Activated T-helper 1 cell treated with Interleukin-2 at 50 U/mL for 16 hours (primary cell): ENCODE results near the gene TRIM71.

Source experiments
- DNase-seq: peaks from one replicate; pipeline ENCODE4 v3.0.0-alpha.2; 2020; ENCODE audit warnings: low read depth

TRIM71 gene

DNA sequence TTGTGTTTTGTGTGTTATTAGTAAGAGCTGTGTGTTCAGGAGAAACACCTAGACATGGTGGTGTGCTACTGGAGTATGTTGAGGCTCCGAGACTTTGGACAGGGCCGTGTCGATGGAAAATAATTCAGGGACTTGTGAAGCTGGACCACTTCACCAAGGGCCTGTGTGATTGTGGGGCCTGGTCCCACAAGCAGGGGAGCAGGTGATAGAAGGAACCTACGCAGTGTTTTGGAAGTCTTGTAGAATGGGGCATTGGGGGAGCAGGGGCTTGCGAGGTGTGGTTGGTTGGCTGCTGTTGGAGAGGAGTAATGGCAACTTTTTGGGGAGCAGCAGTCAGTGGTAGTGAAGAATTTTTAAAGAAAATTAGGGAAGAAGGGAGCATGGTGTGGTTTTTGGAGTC is 48.7 kb downstream of the TRIM71 start:
- DNase-seq, result no peak

DNA sequence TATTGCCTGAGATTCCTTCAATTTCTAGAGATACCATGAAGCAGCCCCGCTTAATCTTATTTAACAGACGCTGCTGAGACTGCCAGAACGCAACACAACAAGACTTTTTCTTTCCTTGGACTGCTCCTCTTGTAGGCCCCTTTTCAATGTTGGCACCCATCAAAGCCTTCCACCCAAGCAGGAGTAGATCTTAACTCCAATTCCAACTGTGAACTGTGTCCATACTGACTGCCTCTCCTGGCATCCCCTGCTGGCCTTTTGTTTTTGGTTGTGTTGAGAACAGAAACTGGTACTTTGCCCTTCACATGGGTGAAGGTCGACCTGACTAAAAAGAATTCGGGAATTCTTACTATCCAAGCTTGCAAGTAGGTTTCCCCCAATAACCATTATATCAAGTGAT is 50.2 kb downstream of the TRIM71 start:
- DNase-seq, result no peak

DNA sequence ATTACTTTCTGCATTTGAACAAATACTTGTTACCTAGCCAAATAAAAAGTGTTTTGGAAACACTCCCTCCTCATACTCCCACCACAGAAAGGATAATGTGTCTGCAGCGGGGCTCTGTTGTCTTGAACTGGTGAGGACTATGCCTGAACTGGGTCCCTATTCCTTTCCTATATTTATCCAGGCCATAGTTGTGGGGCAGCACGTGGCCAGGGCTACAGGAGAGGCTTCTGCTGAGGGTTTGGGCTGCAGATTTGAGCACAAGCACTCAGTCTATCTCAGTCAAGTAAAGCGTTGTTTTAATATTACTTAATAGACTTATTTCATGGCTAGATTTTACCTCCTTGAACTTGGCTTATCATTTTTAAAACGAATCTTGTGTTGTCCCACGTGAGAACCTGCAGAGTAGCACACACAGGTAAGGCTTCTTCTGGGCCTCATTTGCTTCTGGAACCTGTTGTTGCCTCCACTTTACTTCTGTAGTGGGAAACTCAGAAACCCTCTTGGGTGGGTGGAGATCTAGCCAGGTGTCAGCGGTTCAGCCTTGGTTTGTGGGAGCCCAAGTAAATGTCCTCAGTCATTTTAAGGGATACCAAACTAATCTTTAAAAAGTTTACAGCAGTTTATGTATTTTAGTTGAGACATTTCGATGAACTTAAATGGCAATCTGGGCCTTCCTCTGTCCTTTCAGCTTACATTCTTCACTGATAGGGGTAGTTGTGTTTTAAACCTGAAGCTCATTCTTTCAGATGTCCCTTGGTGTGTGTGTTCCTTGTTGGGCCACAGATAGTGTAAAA is 51.1 kb downstream of the TRIM71 start:
- DNase-seq, result no peak

DNA sequence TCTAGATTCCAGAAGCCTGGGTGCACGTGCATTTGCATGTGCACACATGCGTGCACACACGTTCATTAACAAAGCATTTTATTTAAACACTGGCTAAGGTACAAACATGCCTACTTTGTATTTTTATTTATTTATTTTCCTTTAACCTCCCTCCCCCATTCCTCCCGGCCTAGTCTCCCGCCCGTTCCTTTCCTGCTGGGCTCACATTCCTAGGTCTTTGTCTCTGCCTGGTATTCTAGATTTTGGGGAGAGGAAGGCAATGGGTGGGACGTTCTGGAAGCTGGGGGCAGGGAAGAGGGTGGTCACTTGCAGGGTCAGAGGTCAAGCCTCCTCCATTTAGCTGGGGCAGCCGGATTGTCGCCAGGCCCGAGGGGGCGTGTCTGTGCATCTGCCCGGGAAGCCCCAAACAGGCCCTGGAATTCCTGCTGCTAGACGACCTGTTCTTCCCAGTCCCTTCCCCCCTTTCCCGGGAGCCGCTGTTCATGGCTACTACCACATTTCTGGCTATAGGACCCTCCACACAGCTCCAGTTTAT is 51.8 kb downstream of the TRIM71 start:
- DNase-seq, result no peak

DNA sequence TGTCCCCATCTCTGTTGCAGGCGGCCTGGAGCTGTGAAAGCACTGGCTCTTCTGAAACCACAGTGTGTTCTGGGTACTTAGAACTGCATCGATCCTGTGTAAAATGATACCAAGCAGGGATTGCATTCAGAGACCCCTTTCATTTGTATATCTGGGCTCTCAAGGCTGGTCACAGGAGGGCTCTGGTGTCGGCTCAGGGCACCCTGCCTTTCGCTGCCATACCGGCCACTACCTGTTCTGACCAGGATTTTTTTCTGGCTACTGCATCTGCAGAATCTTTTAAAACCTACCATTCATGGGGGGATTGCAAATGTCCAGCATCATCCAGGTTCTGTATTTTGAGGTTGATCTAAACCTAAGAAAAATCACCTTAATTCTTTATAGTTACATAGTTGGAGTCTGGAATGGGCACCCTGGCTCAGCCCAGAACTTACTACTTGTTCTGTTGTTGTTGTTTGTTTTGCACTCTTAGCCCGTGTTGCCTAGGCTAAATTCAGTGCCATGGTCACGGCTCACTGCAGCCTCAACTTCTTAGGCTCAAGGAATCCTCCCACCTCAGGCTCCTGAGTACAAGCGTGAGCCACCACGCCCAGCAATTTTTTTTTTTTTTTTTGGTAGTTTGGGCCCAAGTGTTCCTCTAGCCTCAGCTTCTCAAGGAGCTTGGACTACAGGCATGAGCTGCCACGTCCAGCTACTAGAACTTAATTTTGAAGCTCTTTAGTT is 52.7 kb downstream of the TRIM71 start:
- no peak for DNase-seq

DNA sequence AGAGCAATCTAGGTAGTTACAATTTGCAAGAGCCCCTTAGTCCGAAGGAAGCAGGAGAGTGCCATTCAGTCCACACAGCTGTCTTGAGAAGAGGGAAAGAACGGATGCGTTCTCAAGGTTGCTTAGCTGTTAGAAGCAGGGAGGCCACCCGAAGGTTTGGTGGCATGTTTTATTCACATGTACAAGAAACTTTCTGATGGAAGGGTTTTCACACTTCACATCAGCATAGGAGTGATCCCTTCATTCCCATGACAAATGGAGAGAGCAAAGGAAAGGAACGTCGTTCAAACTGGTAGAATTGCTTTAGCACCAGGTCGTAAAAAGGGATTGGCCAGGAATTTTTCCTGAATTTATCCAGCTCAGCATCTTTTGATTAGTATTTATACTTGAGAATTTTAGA is 53.5 kb downstream of the TRIM71 start:
- DNase-seq, result no peak

DNA sequence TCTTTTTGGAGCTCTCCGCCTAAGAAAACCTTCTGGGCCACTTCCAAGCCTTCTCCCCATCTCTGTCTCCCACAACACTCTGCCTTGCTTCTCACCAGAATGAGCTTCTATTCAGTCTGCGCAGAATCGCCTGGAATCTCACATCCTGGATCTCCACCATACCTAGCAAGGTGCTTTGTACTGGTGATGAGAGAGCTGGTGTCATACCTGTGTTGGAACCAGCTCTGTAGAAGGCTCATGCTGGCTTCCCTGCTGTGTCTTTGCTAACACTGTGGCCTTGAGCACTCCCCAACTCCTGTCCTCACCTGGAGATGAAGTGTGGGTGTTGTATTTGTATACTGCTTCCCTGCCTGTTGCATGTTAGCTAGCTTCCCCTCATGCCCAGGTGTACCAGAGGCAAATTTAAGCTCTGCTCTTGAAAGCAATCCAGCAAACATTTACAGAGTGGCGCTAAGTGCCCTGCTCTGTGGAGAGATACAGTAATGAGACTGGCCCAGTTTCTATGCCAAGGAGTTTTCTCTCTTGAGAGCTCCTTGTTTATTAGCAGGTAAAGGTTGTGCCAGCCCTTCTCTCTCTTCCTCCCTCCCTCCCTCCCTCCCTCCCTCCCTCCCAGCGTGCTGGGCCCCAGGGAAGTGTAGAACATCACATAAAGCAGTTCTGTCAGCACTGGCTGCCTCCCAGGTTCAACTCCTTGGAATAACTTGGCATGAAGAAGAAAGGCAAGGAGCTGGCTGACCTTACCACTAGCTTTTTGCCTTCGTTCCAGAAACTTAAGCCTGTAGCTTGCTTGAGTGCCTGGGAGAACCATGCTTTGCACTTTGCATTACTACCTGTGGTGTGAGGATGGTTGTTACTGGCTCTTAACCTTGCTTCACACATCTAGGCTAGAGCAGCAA is 54.9 kb downstream of the TRIM71 start:
- DNase-seq, result no peak

DNA sequence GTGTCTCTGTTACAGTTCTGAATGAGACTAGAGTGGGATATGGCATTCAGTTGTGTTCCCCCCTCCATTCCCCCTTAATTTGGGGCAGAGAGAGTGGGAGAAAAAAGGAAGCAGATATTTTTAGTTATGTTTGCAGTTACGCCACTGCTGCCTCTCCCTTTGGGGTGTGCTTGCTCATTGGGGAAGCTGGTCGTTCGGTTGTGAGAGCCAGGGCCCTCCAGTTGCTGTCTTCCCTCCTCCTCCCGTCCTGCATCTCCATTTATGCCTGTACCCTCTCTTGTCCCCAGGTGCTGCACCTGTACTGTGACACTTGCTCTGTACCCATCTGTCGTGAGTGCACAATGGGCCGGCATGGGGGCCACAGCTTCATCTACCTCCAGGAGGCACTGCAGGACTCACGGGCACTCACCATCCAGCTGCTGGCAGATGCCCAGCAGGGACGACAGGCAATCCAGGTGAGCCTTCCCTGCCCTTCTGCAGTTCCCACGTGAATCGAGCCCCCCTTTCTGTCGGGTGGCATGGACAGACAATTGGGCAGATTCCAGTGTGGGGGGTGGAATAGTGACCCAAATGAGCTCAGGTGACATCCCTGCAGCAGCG is 55.8 kb downstream of the TRIM71 start:
- DNase-seq, result no peak

DNA sequence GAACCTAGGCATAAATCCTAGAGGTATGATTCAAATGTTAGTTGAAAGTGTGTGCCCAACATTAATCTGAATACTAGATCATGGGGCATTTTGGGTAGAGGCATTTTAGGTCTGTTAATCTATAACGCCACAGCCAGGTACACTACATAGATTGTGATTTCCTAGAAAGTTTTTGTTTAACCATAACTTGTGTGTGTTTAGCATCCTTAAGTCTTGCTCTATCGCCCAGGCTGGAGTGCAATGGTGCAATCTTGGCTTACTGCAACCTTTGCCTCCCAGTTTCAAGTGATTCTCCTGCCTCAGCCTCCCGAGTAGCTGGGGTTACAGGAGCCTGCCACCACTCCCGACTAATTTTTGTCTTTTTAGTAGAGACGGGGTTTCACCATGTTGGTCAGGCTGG is 59.1 kb downstream of the TRIM71 start:
- DNase-seq, result no peak

DNA sequence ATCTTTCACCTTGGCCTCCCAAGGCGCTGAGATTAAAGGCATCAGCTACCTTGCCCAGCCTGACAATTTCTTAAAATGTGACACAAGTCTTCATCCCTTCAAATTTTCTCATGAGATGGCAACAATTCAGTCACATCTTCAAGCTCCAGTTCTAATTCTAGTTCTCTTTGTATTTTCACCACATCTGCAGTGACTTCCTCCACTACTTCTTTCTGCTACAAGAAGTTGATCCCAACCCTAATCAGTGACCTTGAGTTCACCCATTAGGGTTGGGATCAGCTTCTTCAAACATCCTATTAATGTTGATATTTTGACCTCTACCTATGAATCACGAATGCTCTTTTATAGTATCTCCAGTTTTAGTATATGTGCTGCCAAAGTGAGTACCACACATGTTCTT is 59.8 kb downstream of the TRIM71 start:
- DNase-seq, result no peak

DNA sequence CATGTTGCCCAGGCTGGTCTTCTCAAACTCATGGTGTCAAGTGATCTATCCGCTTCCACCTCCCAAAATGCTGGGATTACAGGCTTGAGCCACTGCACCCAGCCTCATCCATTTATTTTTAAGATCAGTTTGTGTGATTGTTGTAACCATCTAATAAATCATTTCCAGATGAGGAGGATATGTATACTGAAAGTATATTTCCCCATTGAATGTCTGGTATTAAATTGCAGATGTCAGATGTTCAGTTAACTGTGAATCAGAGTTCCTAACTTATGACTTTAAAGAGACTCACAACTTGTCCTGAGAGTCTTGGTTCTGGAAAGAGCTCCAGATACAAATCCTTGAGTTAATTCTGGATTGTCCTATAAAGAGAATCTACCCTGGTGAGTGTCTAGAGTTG is 62.4 kb downstream of the TRIM71 start:
- no peak for DNase-seq

DNA sequence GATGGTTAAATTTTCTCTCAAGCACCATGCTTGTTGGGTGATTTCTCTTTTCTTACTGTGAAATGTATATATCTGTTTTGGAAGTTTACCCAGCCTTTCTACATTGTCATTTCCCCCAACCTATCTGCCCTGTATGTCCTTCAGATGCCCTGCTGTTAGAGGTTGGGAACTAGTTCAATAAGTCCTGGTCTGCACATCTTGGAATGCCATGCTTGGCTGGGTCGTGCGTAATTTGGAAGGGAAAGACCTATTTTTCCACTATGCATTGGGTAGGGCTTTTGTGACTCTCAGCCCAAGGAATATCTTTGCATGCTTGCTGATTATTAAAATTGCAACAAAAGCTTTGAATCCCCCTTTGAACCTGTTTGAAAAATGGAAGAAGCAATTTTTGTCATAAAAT is 63.8 kb downstream of the TRIM71 start:
- DNase-seq, result no peak

DNA sequence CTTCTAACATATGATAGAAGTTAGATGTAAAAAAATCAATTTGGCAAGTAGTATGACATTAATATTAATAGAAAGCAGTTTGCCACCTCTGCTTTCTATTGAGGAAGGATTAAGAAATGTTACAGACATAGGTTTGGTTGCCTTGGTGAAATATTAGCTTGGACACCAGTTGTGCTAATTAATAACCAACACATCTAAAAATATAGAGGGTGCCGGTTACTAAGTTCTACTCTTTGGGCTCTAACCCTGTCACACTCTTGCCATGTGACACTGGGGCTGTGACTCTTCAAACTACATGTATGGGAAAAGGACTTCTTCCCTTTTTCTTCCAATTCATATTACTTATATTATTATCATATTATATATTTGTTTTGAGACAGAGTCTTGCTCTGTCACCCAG is 64.4 kb downstream of the TRIM71 start:
- DNase-seq, result no peak

DNA sequence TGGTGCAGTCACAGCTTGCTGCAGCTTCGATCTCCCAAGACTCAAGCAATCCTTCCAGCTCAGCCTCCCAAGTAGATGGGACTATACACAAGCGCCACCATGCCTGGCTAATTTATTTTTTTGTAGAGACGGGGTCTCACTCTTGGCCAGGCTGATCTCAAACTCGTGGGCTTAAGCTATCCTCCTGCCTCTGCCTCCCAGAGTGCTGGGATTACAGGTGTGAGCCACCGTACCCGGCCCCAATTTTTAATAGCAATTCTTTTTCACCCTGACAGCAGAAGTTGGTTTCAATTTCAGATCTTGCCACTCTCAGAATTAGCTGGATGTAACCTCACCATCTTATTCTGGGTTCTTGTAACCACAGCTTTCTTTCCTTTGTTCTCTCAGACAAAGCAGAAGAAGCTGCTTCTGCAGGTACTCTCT is 64.8 kb downstream of the TRIM71 start:
- DNase-seq, result no peak

DNA sequence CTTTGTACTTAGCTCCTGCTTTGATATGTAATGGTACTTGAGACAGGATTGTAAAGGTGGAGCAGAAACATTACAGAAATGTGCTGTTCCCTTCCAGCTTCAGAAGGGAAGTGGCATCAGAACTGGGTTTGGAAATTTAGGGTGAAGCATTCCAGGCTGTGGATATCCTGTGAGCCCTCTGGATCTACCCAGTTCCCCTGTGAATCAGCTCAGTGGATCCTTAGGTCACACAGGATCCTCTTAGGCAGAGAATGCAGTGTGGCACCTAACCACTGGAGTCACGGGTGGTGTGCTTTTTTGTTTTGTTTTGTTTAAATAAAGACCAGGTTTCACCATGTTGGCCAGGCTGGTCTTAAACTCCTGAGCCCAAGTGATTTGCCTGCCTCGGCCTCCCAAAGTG is 66.0 kb downstream of the TRIM71 start:
- DNase-seq, result no peak

DNA sequence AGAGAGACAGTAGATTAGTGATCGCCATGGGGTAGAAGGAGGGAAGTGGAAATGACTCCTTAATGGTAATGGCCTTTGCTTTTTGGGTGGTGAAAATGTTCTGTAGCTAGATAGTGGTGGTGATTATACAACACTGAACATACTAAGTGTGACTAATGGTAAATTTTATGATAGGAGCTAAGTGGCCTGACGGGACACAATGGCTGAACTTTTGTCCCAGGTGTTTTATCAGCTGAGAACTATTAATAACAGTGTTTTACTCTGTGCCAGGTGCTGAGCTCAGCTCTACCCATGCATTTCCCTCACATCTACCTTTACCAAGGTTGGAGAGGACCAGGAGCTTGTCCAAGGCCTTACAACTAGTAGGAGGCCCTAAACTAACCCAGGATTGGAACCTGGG is 66.8 kb downstream of the TRIM71 start:
- DNase-seq, result no peak

DNA sequence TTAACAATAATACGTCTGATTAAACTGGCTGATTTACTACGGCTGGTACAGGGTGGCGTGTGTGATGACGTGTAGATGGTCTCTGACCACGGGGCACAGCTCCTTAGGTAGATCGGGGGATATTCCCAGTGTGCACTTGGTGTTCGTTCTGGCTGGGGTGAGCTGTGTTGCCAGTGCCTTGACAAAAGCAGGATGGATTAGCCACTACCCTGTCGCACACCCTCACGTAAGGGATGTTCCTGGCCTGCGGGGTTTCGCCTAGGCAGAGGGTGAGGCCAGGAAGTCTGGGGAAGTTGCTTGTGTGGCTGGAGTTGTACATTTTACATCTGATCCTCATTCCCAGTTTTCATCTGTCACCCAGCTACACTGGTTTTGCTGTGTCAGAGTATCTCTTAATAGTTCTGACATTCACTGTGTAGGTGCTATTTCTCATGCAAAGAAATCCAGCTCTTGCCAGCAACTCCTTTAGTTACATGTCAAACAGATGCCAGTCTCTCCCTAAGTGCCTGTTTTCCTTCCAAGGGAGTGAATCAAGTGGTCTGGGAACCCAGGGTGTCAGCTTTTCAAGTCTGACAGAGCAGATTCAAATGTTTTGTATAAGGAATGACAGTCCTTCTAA is 67.6 kb downstream of the TRIM71 start:
- no peak for DNase-seq

DNA sequence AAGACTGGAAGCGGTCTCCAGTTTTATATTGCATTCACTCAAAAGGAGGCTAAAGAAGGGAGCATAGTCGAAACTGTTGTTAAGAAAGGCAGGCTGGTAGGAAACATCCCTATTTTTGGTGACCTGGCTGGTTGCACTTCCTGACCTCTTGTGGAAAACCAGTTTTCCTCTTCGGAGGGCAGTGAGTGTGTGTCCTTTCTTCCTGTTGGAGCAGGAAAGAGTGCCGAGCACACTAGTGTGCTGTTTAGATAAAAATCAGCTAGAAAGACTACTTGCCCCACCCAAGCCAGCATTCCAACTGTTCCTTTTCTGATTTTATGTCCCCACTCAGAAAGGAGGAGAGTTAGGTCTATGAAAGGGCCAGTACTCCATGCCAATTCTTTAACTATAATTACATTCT is 68.5 kb downstream of the TRIM71 start:
- no peak for DNase-seq

DNA sequence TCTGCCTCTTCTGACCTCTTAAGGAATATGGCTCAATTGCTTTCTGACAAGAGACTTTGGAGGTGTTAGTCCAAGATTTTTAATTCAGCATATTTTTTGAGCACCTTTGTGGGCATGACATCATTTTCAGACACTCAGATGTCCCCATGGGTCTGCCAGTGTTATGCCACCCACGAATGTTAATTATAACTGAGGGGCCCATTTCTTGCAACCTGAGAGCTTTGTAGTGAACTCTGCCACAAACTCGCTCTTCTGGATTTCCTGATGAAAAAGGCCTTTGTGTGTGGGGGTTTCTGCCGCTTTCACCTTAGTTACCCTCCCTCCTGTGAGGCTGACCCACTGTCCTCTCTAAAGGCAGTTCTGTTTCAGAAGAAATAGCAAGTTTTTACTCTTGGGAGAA is 69.1 kb downstream of the TRIM71 start:
- DNase-seq, result no peak

DNA sequence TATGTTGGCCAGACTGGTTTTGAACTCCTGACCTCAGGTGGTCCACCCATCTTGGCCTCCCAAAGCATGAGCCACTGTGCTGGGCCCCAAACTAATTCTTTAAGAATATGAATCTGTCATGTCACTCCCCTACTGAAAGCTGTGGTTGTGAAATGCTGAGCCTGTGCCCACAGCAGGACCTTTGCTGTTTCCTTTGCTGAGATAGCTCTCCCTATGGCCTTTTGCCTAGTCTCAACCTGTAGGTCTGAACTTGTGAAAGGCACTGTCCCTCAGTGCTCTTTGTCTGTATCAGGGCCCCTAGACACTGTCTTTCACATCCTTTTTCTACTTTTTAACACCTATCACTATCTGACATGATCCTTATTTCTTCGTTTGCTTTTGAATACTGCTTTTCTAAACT is 70.9 kb downstream of the TRIM71 start:
- no peak for DNase-seq

DNA sequence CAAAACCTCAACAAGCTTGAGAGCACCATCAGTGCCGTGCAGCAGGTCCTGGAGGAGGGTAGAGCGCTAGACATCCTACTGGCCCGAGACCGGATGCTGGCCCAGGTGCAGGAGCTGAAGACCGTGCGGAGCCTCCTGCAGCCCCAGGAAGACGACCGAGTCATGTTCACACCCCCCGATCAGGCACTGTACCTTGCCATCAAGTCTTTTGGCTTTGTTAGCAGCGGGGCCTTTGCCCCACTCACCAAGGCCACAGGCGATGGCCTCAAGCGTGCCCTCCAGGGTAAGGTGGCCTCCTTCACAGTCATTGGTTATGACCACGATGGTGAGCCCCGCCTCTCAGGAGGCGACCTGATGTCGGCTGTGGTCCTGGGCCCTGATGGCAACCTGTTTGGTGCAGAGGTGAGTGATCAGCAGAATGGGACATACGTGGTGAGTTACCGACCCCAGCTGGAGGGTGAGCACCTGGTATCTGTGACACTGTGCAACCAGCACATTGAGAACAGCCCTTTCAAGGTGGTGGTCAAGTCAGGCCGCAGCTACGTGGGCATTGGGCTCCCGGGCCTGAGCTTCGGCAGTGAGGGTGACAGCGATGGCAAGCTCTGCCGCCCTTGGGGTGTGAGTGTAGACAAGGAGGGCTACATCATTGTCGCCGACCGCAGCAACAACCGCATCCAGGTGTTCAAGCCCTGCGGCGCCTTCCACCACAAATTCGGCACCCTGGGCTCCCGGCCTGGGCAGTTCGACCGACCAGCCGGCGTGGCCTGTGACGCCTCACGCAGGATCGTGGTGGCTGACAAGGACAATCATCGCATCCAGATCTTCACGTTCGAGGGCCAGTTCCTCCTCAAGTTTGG is 72.9 kb downstream of the TRIM71 start:
- DNase-seq, result no peak
